ENCODE data around the gene PPM1N.

The PPM1N gene

GRCh38 chr19:45471111-45471930 is 26.9 kb upstream of the PPM1N start:
- Histone ChIP-seq H3K27me3 (ENCODE audit: insufficient read depth, low read length) (peaks cover 22% of the 10 kb centered on the region), H3K9ac (ENCODE audit: low read depth, low read length) (no peak overlapping the region), H3K4me3 (ENCODE audit: low read length) (no peak overlapping the region), H3K36me3 (ENCODE audit: insufficient read depth, low read length) (no peaks in the 10 kb centered on the region), H3K9me3 (ENCODE audit: insufficient read depth, low read depth, low read length) (no peaks in the 10 kb centered on the region), H3K27ac (ENCODE audit: low read depth, low read length) (no peak overlapping the region), H3K4me1 (ENCODE audit: insufficient read depth, low read length) (peaks cover 4% of the 10 kb centered on the region; the same call in 1 of the 2 replicates)
- 84% methylated on average over 15 of the region's 16 CpGs for WGBS

- Histone ChIP-seq H3K4me3 (ENCODE audit: low read length) (peak overlapping the region; percentile 47), H3K27me3 (ENCODE audit: insufficient read depth, low read length) (peaks cover 22% of the 10 kb centered on the region), H3K4me1 (ENCODE audit: insufficient read depth, low read length) (0 out of 2 replicates have a peak, but pooled peaks cover under 1% of the 10 kb centered on the region), H3K9ac (ENCODE audit: low read depth, low read length) (no peak overlapping the region), H3K36me3 (ENCODE audit: insufficient read depth, low read length) (no peaks in the 10 kb centered on the region), H3K27ac (ENCODE audit: low read depth, low read length) (no peak overlapping the region), H3K9me3 (ENCODE audit: insufficient read depth, low read depth, low read length) (no peaks in the 10 kb centered on the region)
- WGBS = 70% methylated on average over 7 of the region's 7 CpGs
Observed at GRCh38 chr19:45471931-45472562, 26.2 kb upstream of the PPM1N start.

DNA sequence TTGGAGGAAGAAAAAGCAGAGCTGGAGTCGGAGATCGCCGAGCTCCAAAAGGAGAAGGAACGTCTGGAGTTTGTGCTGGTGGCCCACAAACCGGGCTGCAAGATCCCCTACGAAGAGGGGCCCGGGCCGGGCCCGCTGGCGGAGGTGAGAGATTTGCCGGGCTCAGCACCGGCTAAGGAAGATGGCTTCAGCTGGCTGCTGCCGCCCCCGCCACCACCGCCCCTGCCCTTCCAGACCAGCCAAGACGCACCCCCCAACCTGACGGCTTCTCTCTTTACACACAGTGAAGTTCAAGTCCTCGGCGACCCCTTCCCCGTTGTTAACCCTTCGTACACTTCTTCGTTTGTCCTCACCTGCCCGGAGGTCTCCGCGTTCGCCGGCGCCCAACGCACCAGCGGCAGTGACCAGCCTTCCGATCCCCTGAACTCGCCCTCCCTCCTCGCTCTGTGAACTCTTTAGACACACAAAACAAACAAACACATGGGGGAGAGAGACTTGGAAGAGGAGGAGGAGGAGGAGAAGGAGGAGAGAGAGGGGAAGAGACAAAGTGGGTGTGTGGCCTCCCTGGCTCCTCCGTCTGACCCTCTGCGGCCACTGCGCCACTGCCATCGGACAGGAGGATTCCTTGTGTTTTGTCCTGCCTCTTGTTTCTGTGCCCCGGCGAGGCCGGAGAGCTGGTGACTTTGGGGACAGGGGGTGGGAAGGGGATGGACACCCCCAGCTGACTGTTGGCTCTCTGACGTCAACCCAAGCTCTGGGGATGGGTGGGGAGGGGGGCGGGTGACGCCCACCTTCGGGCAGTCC is 25.5 kb upstream of the PPM1N start:
- H3K36me3 ChIP-seq (ENCODE audit: insufficient read depth, low read length) = no peaks in the 10 kb centered on the region
- no peak overlapping the region for H3K27ac ChIP-seq (ENCODE audit: low read depth, low read length)
- no peaks in the 10 kb centered on the region for H3K9me3 ChIP-seq (ENCODE audit: insufficient read depth, low read depth, low read length)
- H3K4me1 ChIP-seq (ENCODE audit: insufficient read depth, low read length) = no peaks in the 10 kb centered on the region
- 16% methylated on average over 39 of the region's 44 CpGs for WGBS
- H3K27me3 ChIP-seq (ENCODE audit: insufficient read depth, low read length) = peaks cover 22% of the 10 kb centered on the region
- H3K9ac ChIP-seq (ENCODE audit: low read depth, low read length) = no peak overlapping the region
- H3K4me3 ChIP-seq (ENCODE audit: low read length) = peak overlapping the region; percentile 47

- Histone ChIP-seq H3K4me1 (ENCODE audit: insufficient read depth, low read length) (no peaks in the 10 kb centered on the region), H3K27ac (ENCODE audit: low read depth, low read length) (no peak overlapping the region), H3K9me3 (ENCODE audit: insufficient read depth, low read depth, low read length) (no peaks in the 10 kb centered on the region), H3K4me3 (ENCODE audit: low read length) (no peak overlapping the region), H3K27me3 (ENCODE audit: insufficient read depth, low read length) (peaks cover 22% of the 10 kb centered on the region), H3K36me3 (ENCODE audit: insufficient read depth, low read length) (no peaks in the 10 kb centered on the region), H3K9ac (ENCODE audit: low read depth, low read length) (no peak overlapping the region)
- WGBS = 48% methylated on average over 4 of the region's 5 CpGs
Observed at GRCh38 chr19:45473367-45473681, 24.9 kb upstream of the PPM1N start.

GRCh38 chr19:45473682-45474605 is 24.3 kb upstream of the PPM1N start:
- 80% methylated on average over 26 of the region's 27 CpGs for WGBS
- Histone ChIP-seq H3K9me3 (ENCODE audit: insufficient read depth, low read depth, low read length) (no peaks in the 10 kb centered on the region), H3K4me1 (ENCODE audit: insufficient read depth, low read length) (no peaks in the 10 kb centered on the region), H3K9ac (ENCODE audit: low read depth, low read length) (no peak overlapping the region), H3K4me3 (ENCODE audit: low read length) (no peak overlapping the region), H3K27me3 (ENCODE audit: insufficient read depth, low read length) (peaks cover 22% of the 10 kb centered on the region), H3K27ac (ENCODE audit: low read depth, low read length) (no peak overlapping the region), H3K36me3 (ENCODE audit: insufficient read depth, low read length) (no peaks in the 10 kb centered on the region)

DNA sequence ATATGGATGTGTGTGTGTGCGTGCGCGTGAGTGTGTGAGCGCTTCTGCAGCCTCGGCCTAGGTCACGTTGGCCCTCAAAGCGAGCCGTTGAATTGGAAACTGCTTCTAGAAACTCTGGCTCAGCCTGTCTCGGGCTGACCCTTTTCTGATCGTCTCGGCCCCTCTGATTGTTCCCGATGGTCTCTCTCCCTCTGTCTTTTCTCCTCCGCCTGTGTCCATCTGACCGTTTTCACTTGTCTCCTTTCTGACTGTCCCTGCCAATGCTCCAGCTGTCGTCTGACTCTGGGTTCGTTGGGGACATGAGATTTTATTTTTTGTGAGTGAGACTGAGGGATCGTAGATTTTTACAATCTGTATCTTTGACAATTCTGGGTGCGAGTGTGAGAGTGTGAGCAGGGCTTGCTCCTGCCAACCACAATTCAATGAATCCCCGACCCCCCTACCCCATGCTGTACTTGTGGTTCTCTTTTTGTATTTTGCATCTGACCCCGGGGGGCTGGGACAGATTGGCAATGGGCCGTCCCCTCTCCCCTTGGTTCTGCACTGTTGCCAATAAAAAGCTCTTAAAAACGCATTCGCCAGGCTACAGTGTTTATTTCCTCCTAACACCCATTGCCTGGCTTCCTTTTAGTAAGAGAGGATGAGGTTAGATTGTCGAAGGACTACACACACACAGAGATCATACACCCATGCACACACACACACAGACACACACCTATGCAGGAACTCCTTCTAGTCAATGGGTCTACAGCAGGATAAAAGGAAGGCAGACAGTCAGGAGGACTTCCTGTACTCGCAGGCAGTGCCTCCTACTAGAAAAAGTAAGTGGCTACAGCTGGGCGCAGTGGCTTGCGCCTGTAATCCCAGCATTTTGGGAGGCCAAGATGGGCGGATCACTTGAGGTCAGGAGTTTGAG is 23.4 kb upstream of the PPM1N start:
- Histone ChIP-seq H3K9me3 (ENCODE audit: insufficient read depth, low read depth, low read length) (no peaks in the 10 kb centered on the region), H3K9ac (ENCODE audit: low read depth, low read length) (no peak overlapping the region), H3K27ac (ENCODE audit: low read depth, low read length) (no peak overlapping the region), H3K4me3 (ENCODE audit: low read length) (no peak overlapping the region), H3K4me1 (ENCODE audit: insufficient read depth, low read length) (no peaks in the 10 kb centered on the region), H3K27me3 (ENCODE audit: insufficient read depth, low read length) (peaks cover 22% of the 10 kb centered on the region), H3K36me3 (ENCODE audit: insufficient read depth, low read length) (no peaks in the 10 kb centered on the region)
- WGBS = 85% methylated on average over 27 of the region's 28 CpGs

GRCh38 chr19:45475537-45476291 is 22.5 kb upstream of the PPM1N start:
- peaks cover 22% of the 10 kb centered on the region for H3K27me3 ChIP-seq (ENCODE audit: insufficient read depth, low read length)
- no peaks in the 10 kb centered on the region for H3K4me1 ChIP-seq (ENCODE audit: insufficient read depth, low read length)
- no peak overlapping the region for H3K27ac ChIP-seq (ENCODE audit: low read depth, low read length)
- WGBS = 94% methylated on average over 6 of the region's 6 CpGs
- H3K4me3 ChIP-seq (ENCODE audit: low read length) = no peak overlapping the region
- no peaks in the 10 kb centered on the region for H3K36me3 ChIP-seq (ENCODE audit: insufficient read depth, low read length)
- H3K9ac ChIP-seq (ENCODE audit: low read depth, low read length) = no peak overlapping the region
- no peaks in the 10 kb centered on the region for H3K9me3 ChIP-seq (ENCODE audit: insufficient read depth, low read depth, low read length)

- H3K27ac ChIP-seq (ENCODE audit: low read depth, low read length) = no peak overlapping the region
- no peaks in the 10 kb centered on the region for H3K4me1 ChIP-seq (ENCODE audit: insufficient read depth, low read length)
- H3K9ac ChIP-seq (ENCODE audit: low read depth, low read length) = no peak overlapping the region
- no peaks in the 10 kb centered on the region for H3K36me3 ChIP-seq (ENCODE audit: insufficient read depth, low read length)
- peaks cover 17% of the 10 kb centered on the region for H3K27me3 ChIP-seq (ENCODE audit: insufficient read depth, low read length)
- WGBS = 65% methylated on average over 5 of the region's 5 CpGs
- no peak overlapping the region for H3K4me3 ChIP-seq (ENCODE audit: low read length)
- H3K9me3 ChIP-seq (ENCODE audit: insufficient read depth, low read depth, low read length) = no peaks in the 10 kb centered on the region
Observed at GRCh38 chr19:45476304-45476703, 21.9 kb upstream of the PPM1N start.

- WGBS = 84% methylated on average over 5 of the region's 5 CpGs
- H3K27ac ChIP-seq (ENCODE audit: low read depth, low read length) = no peak overlapping the region
- H3K9me3 ChIP-seq (ENCODE audit: insufficient read depth, low read depth, low read length) = no peaks in the 10 kb centered on the region
- H3K36me3 ChIP-seq (ENCODE audit: insufficient read depth, low read length) = no peaks in the 10 kb centered on the region
- H3K9ac ChIP-seq (ENCODE audit: low read depth, low read length) = no peak overlapping the region
- H3K4me3 ChIP-seq (ENCODE audit: low read length) = no peak overlapping the region
- no peaks in the 10 kb centered on the region for H3K4me1 ChIP-seq (ENCODE audit: insufficient read depth, low read length)
- H3K27me3 ChIP-seq (ENCODE audit: insufficient read depth, low read length) = peaks cover 9% of the 10 kb centered on the region
Observed at GRCh38 chr19:45477186-45477585, 21.1 kb upstream of the PPM1N start.

All from HUES64 (cell line).